Parathyroid adenoma (tissue), 2 donors: ENCODE measurements around the gene FN3KRP.

ENCODE experiments used
- H2AFZ ChIP-seq: fragments of 300-600 bp; sonication (generic); one replicate; pipeline ENCODE4 v1.7.0; 2017; ENCODE audit warnings: antibody characterized with exemption, mild to moderate bottlenecking
- H3K27ac ChIP-seq: fragments of 300-600 bp; sonication (generic); one replicate; pipeline ENCODE4 v1.7.0; 2017
- H3K27me3 ChIP-seq: fragments of 300-600 bp; sonication (generic); one replicate; pipeline ENCODE4 v1.7.0; 2017; ENCODE audit warnings: low read length; ENCODE audit not compliant: control insufficient read depth, insufficient read depth
- H3K36me3 ChIP-seq: fragments of 300-600 bp; sonication (generic); one replicate; pipeline ENCODE4 v1.7.0; 2017; ENCODE audit warnings: low read length; ENCODE audit not compliant: control insufficient read depth, insufficient read depth
- H3K4me1 ChIP-seq: fragments of 300-600 bp; sonication (generic); one replicate; pipeline ENCODE4 v1.7.0; 2017; ENCODE audit warnings: control low read depth
- H3K4me2 ChIP-seq: fragments of 300-600 bp; sonication (generic); one replicate; pipeline ENCODE4 v1.7.0; 2017; ENCODE audit warnings: low read length
- H3K4me3 ChIP-seq: fragments of 300-600 bp; sonication (generic); one replicate; pipeline ENCODE4 v1.7.0; 2017; ENCODE audit warnings: low read depth, low read length
- H3K79me2 ChIP-seq: fragments of 300-600 bp; sonication (generic); one replicate; pipeline ENCODE4 v1.7.0; 2017; ENCODE audit warnings: control low read depth
- H3K9ac ChIP-seq: fragments of 300-600 bp; sonication (generic); one replicate; pipeline ENCODE4 v1.7.0; 2017; ENCODE audit warnings: mild to moderate bottlenecking
- H3K9me3 ChIP-seq: fragments of 300-600 bp; sonication (generic); one replicate; pipeline ENCODE4 v1.7.0; 2017; ENCODE audit warnings: low read length; ENCODE audit not compliant: control insufficient read depth
- CTCF ChIP-seq: fragments of 300-600 bp; sonication (generic); IDR thresholded peaks from one replicate; pipeline ENCODE4 v1.7.0; 2017; ENCODE audit warnings: antibody characterized with exemption, mild to moderate bottlenecking
- donor health status: primary hyperparathyroidism.

The FN3KRP gene

GRCh38 chr17:82704886-82705285, 11.6 kb upstream of the FN3KRP start:
- H3K4me2 ChIP-seq: no peak overlapping the region

GRCh38 chr17:82705756-82706155, 10.8 kb upstream of the FN3KRP start:
- no peaks in the 10 kb centered on the region for H3K36me3 ChIP-seq
- no peak overlapping the region for H3K9ac ChIP-seq
- no peak overlapping the region for H2AFZ ChIP-seq
- H3K4me2 ChIP-seq: no peak overlapping the region
- no peak overlapping the region for H3K4me3 ChIP-seq
- H3K4me1 ChIP-seq: no peaks in the 10 kb centered on the region
- no peaks in the 10 kb centered on the region for H3K9me3 ChIP-seq
- no peaks in the 10 kb centered on the region for H3K79me2 ChIP-seq
- TF ChIP-seq CTCF: no peak
- no peaks in the 10 kb centered on the region for H3K27me3 ChIP-seq
- H3K27ac ChIP-seq: no peak overlapping the region

More at GRCh38 chr17:82704886-82705285, 11.6 kb upstream of the FN3KRP start:
- no peak for TF ChIP-seq CTCF
- Histone ChIP-seq H3K27ac (no peak overlapping the region), H3K79me2 (no peaks in the 10 kb centered on the region), H3K27me3 (no peaks in the 10 kb centered on the region), H3K9me3 (no peaks in the 10 kb centered on the region), H3K36me3 (no peaks in the 10 kb centered on the region), H3K9ac (no peak overlapping the region), H2AFZ (no peak overlapping the region), H3K4me1 (no peaks in the 10 kb centered on the region), H3K4me3 (no peak overlapping the region)

- Histone ChIP-seq H3K9me3 (no peaks in the 10 kb centered on the region), H3K79me2 (no peaks in the 10 kb centered on the region), H3K27ac (no peak overlapping the region), H3K9ac (no peak overlapping the region), H3K4me3 (no peak overlapping the region), H3K4me2 (no peak overlapping the region), H3K4me1 (no peaks in the 10 kb centered on the region), H3K36me3 (no peaks in the 10 kb centered on the region), H2AFZ (no peak overlapping the region), H3K27me3 (no peaks in the 10 kb centered on the region)
- TF ChIP-seq CTCF: no peak
These were observed 7.4 kb upstream of the FN3KRP start for GRCh38 chr17:82709024-82709675.

- H3K79me2 ChIP-seq: no peaks in the 10 kb centered on the region
- no peak overlapping the region for H3K4me2 ChIP-seq
- no peak overlapping the region for H3K4me3 ChIP-seq
- no peak overlapping the region for H2AFZ ChIP-seq
- no peak overlapping the region for H3K9ac ChIP-seq
- H3K9me3 ChIP-seq: no peaks in the 10 kb centered on the region
- no peak for TF ChIP-seq CTCF
- H3K27me3 ChIP-seq: no peaks in the 10 kb centered on the region
- H3K4me1 ChIP-seq: no peaks in the 10 kb centered on the region
- no peaks in the 10 kb centered on the region for H3K36me3 ChIP-seq
- no peak overlapping the region for H3K27ac ChIP-seq
These were observed 6.6 kb upstream of the FN3KRP start for GRCh38 chr17:82709676-82710498.
